ENCODE results near the gene SUPT3H.

Gene SUPT3H

DNA sequence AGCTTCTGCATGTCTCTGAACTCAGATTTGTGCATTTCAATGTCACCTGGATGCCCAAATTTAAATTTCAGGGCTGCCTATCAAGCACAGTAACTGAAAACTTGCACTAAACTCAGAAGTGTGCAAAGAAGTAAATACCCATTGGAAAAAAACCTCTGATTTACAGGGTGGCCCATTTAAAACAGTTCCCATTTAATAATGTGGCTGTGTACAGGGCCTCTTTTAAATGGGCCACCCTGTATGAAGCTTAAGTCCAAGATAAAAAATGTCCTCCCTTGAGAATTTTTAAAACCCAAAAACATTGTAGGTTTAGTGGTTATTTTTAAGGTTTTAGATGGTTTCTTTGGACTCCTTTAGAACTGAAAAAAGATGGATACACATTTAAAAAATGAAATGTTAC lies 251.7 kb downstream of the SUPT3H start:
- no peak overlapping the region for H3K4me3 ChIP-seq (ENCODE audit: low read depth, low read length)
- TF ChIP-seq, protein P1, sequence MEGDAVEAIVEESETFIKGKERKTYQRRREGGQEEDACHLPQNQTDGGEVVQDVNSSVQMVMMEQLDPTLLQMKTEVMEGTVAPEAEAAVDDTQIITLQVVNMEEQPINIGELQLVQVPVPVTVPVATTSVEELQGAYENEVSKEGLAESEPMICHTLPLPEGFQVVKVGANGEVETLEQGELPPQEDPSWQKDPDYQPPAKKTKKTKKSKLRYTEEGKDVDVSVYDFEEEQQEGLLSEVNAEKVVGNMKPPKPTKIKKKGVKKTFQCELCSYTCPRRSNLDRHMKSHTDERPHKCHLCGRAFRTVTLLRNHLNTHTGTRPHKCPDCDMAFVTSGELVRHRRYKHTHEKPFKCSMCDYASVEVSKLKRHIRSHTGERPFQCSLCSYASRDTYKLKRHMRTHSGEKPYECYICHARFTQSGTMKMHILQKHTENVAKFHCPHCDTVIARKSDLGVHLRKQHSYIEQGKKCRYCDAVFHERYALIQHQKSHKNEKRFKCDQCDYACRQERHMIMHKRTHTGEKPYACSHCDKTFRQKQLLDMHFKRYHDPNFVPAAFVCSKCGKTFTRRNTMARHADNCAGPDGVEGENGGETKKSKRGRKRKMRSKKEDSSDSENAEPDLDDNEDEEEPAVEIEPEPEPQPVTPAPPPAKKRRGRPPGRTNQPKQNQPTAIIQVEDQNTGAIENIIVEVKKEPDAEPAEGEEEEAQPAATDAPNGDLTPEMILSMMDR (IDR thresholded peaks at IDR 0.05; ENCODE audit: borderline replicate concordance, insufficient read depth, low read depth, low read length), result no peak

DNA sequence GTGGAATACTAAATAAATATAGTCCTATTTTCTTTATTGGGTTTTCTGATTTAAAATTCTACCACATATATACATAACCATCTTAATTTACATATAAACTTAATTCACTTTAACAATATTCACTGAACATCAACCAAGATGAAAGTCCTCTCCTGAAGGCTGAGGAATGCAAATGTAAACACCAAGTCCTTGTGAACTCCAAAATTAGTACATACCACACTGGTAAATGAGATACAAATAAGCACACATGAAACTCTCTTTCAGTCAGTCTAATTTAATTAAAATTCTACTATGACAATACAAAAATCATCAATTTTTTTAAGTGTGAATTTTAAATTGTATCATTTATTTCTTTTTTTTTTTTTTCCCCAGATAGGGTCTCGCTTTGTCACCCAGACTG lies 254.7 kb downstream of the SUPT3H start:
- no peak overlapping the region for H3K4me3 ChIP-seq (ENCODE audit: low read depth, low read length)
- TF ChIP-seq, protein P1 (IDR thresholded peaks at IDR 0.05; ENCODE audit: borderline replicate concordance, insufficient read depth, low read depth, low read length), result no peak

DNA sequence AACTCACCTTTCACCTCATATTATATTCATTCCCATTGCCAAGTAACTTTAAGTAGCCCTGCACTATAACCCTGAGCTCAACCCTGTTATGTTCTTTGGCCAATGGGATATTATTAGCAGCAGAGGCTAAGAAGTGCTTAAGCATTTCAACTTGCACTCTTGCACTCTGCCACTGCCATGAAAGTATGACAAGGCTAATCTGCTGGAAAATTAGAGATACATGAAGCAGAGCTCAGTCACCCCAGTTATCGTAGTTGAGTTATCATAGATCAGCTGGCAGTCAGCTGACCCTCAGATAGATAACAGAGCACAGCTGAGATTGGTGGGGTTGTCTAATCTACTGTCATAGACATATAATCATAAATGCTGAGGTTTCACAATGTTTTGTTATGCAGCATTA lies 259.0 kb downstream of the SUPT3H start:
- no peak overlapping the region for H3K4me3 ChIP-seq (ENCODE audit: low read depth, low read length)
- TF ChIP-seq, protein P1 (IDR thresholded peaks at IDR 0.05; ENCODE audit: borderline replicate concordance, insufficient read depth, low read depth, low read length), result no peak

DNA sequence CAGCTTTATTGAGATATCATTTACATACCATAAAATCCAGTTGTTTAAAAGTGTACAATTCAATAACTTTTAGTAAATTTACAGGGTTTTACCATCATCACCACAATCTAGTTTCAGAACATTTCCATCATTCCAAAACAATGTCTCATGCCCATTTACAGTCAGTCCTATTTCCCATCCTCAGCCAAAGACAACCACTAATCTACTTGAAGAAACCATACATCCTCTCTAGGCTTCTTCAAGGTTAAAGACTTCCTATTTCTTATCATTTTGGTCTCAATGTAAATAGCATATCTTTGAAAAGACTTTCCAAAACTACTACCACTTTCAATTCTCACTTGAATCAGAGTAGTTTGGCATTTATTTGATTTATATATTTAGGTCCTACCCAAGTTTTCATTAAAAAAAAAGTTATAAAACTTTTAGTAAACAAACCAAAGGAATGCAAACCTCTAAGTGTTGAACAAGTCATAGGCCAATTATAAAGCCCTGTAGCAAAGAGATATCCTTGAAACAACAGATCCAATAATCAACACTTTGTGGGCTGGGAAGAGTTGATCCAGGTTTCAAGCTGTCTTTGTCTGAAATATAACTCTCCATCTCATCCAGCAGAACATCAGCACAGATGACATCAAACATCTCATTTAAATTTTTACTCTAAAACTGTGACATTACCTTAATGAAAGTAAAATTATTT lies 260.9 kb downstream of the SUPT3H start:
- TF ChIP-seq, protein P1 (IDR thresholded peaks at IDR 0.05; ENCODE audit: borderline replicate concordance, insufficient read depth, low read depth, low read length), result no peak
- no peak overlapping the region for H3K4me3 ChIP-seq (ENCODE audit: low read depth, low read length)

DNA sequence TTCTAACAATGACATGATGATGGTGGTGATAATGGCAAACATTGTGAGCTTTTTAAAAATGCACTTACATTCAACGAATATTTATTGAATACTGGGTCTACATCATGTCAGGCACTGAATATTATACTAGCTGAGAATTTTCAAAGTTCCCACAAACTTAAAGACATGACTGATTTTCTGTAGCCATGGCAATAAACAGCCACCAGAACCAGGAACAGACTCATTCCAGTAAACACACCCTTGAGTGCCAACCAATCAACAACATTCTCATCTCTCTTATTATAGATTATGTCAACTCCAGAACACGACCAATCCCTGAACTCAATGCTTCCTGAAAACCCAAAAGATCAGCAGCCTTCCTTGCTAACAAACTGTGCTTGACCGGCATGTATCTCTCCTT lies 262.0 kb downstream of the SUPT3H start:
- H3K4me3 ChIP-seq (ENCODE audit: low read depth, low read length), result no peak overlapping the region
- TF ChIP-seq, protein P1 (IDR thresholded peaks at IDR 0.05; ENCODE audit: borderline replicate concordance, insufficient read depth, low read depth, low read length), result no peak

DNA sequence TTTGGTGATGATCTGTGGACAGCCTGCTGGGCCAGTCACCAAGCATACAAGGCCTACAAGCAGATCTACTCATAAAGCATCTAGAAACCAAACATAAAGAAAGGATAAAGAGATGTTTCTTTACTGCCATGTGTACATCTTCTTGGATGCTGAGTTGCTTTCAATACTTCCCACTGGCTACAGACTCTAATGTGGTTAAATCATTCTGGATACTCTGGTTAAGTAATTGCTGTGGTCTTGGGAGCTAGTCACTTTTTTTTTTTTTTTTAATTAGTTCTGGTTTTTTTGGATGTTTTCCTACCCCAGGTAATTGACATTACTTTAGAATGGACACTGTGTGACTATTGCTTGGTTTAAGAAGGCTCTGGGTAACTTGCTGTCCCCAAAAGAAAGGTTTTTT lies 265.0 kb downstream of the SUPT3H start:
- no peak overlapping the region for H3K4me3 ChIP-seq (ENCODE audit: low read depth, low read length)
- TF ChIP-seq, protein P1 (IDR thresholded peaks at IDR 0.05; ENCODE audit: borderline replicate concordance, insufficient read depth, low read depth, low read length), result no peak

DNA sequence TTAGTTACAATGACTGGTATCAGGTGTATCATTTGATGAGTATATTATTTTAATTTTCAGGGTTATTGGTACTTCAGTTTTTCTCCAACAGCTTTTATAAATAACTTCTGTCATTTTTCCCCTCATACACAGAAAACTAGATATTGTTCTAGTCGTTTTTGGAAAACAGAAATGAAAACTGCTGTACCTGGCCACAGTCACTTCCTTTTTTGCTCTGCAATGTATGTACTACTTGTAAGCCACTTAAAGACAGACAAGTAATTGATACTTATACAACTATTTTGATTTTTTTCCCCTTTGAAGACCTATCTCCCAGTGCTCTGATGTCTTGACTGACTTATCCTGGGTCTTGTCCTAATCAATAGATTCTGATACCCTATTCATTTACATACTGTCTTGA lies 268.2 kb downstream of the SUPT3H start:
- H3K4me3 ChIP-seq (ENCODE audit: low read depth, low read length), result no peak overlapping the region
- TF ChIP-seq, protein P1 (IDR thresholded peaks at IDR 0.05; ENCODE audit: borderline replicate concordance, insufficient read depth, low read depth, low read length), result no peak
